NCI-H146 (cell line): ENCODE results near the gene RAB8A.

Experiments
- DNase-seq: peaks from one replicate; lab custom pipeline; 2025; lab: John Stamatoyannopoulos, UW

RAB8A gene

DNA sequence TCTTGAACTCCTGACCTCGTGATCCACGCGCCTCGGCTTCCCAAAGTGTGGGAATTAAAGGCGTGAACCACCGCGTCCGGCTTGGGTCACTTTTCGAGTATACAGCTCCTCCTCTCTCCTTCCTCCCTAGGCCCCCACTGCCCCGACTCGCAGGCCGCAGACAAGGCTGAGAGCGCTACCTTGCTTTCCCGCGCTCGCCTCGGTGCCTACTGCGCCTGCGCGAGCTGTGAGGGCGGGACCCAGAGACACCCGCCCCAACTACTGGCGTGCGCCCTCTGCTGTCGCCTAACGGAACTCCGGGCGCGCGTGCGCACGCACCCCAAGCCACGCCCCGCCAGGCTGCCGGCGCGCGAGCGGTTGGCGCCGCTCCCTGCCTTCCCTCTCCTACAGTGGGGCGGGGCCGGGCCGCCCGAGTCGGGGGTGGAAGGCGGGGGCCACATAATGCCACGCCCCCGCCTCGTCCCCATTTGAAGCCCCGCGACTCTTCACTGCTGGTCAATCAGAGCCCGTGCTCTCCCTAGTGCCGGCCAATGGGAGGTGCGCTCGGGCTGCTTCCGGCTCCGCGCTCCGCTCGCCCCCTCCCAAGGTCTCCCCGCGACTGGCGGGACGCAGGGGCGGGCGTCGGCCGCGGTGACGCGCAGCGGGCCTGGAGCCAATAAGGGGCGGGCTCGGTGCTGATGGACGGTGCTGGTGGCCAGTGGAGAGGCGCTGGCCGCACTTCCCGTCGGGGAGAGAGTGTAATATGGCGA lies at the start of gene RAB8A:
Gene RAB8A, plus strand, starts transcription at position 730 of the 749 bp plus-strand sequence. Its CDS starts 13 bp downstream, at position 743.
- DNase-seq: peak; percentile 100

DNA sequence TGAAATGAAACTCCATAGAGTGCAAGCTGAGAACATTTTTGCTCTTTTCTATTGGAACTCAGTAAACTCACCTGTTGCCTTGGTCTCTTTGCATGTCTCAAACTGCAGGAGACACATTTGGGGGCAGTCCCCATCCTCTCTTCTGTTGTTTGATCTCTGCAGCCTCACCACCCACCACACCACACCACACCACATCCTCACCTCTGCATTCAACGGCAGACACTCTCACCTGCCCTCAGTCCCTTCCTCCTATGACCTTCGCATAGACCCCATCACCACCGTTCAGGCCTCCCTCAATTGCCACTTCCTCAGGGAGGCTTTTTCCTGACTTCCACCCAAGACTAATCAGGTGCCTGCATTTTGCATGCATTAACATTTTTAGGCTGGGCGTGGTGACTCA lies 49.7 kb upstream of the RAB8A start:
- DNase-seq: no peak

DNA sequence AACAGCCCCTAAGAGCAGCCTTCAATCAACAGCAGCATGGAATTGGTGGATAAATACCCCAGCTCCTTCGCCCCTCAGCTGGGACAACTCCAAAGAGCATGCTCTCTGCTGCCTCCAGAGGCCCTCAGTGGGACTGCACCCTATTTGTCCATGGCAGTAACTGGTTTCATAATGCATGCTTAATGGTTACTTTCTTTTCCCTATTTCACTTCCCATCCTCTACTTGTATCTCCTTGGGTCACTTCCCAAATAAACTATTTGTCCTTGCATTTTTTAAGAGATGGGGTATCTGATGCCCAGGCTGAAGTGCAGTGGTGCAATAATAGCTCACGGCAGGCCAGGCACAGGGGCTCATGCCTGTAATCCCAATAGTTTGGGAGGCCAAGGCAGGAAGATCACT lies 48.9 kb upstream of the RAB8A start:
- no peak for DNase-seq

DNA sequence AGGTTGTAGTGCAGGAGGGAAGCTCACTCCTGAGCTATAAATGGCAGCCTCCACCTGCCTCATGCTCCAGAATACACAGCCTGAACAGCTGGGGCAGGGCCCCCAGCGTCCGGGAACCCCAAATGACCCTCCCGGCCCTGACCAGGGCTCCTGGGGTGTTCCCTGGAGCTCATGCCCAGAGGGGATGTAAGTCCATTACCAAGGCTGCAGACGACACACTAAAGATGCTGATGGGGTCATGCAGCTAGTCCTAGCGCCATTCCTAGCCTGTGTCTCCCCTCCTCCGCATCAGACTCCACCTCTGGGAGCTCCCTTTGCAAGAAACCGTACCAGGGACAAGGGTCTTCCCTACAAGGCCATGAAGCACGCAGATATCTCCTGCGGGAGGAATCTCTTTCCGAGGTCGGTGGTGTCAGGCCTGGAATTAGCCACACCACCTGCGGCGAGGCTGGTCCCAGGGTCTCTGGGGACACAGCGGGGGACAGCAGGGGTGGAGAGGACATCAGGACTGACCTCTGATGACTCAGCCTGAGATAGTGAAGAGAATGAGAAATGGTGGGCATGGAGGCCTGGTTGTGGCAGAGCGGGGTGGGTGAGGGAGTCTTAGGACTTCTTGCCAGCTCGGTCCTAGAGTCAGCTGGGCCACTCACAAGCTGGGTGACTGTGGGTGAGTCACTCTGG lies 47.3 kb upstream of the RAB8A start:
- DNase-seq: no peak

DNA sequence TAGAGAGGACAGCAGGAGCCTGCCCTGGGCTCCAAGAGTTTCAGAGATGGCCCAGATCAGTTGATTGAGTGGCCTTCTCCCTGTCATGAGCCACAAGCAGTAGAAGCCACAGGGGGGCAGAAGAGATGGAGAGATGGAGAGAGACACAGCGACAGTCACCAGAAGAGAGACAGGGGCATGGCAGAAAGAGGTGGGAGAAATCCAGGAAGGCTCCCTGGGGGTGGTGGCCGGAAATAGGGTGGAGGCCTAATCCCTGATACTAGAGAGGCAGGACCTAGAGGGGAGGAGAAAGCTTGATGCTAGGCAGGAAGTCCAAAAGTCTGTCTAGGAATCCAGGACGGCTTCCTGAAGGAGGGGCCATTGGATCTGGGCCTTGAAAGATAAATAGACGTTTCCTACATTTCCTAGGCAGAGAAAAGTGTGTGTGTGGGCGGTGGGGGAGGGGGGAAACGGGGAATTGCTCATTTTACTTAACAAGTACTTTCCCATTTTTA lies 45.0 kb upstream of the RAB8A start:
- DNase-seq: no peak

DNA sequence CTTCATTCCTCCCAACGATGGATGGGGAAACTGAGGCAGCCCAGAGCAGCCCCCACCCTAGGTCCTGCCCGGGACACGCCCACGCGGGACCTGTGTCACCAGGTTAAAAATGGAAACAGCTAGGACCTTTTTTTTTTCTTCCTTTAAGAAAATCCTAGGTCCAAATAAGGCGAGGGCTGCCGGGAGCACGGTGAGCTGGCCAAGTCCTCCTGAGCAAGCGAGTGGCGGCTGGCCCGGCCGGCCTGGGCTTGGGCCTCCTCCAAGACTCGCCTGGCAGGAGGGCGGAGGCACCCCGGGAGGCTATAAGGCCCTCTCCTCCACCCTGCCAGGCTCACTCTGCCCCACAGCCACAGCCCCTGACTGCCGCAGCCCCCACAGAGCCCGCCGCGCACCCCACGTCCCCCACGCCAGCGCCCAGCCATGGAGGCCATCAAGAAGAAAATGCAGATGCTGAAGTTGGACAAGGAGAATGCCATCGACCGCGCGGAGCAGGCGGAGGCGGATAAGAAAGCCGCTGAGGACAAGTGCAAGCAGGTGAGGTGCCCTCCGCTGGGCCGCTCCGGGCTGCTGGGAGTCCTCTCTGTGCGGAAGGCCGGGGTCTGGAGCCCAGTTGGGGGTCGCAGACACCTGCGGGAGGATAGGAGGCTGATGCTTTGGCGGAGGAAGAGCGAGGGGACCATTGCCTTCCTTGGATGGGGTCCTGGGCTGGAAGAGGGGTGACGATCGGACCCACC lies 44.3 kb upstream of the RAB8A start:
- DNase-seq: no peak

DNA sequence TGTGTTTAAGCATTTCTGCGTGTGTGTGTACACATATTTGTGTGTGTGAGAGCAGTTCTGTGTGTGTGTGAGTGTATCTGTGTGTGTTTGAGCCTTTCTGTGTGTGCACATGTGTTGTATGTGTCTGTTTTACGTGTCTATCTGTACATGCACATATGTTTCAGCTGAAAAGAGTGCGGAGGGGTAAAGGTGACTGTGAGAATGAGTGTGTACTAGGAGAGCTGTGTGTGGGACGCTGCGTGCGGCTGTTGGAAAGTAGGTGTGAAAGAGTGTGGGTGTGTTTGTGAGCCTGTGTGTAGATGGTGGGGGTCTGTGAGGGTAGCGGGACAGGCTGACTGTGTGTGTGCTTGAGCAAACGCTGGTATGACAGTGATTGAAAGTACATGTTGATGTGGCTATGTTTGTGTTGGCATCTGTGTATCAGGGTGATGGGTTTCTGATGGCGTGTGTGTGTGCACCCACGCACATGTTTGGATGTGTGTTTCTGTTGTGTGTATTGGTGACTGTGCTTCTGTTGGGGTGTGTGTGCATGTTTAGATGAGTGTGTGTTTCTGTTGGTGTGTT lies 42.9 kb upstream of the RAB8A start:
- DNase-seq: no peak

DNA sequence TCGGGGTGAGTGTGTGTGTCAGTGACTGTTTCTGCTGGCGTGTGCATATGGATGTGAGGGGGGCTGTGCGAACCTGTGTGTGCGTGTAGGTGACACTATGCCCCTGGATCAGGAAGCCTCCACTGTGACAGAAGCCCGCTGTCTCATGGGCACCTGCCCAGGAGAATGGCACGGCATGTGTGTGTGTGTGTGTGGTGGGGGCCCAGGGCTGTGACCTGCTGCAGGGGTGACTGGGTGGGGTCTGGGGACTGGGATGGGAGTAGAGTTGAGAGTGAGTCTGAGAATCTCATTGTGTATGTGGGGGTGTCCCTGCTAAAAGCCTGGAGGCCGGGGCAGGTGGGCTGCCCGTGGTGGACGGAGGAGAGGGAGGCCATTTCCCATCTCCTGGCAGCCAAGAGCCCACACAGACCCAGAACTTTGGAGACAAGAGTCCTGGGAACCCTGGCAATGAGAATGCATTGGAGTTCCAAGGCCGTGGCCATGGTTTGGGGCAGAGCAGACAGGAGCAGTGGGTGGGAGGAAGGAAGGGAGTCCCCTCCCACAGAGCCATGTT lies 41.8 kb upstream of the RAB8A start:
- no peak for DNase-seq

DNA sequence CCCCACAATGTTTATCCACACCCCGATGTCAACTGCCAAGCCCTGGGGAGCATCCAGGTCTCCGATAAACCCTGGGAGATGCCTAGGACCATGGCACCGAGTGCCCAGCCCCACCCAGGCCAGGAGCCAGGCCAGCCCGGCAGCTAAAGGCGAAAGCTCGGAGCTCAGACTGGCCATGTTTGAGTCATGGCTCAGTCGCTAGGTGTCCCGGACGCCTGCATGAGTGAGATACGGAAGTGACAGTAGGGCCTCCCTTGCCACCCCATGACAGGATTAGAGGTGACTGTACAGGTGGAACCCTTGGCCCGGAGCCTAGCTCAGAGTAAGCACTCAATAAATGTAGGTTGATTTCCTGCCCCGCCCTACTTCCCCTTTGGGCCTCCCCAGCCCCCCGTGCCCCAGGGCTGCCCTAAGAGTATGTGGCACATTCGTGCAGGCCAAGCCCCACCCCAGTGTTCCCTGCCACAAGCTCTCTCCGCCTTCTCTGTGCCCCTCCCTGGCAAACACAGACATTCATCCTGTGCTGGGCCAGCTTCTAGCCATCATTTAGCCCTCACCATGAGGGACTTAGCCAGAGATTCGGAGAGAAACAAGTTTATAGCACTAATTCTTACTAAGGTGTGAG lies 41.2 kb upstream of the RAB8A start:
- DNase-seq: no peak

DNA sequence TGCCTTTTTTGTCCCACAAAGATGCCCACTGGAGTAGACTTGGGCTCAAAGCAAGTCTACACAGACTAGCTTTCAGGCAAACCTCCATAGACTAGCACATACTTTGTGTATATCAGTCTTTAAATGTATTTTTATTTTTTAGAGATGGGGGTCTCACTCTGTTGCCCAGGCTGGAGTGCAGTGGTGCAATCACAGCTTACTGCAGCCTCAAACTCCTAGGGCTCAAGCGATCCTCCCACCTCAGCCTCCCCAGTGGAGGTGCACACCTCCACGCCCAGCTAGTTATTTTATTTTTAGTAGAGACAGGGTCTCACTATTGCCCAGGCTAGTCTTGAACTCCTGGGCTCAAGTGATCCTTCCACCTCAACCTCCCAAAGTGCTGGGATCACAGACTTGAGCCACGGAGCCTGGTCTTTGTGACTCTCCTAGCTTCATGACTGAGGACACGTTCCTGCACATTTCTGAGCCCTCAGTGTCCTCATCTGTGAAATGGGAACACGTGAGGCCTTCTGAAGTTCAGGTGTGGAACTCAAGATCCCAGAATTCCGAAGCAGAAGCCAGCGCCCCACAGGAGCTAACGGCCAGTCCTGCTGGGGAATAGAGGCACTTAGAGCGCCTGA lies 40.5 kb upstream of the RAB8A start:
- DNase-seq: no peak

DNA sequence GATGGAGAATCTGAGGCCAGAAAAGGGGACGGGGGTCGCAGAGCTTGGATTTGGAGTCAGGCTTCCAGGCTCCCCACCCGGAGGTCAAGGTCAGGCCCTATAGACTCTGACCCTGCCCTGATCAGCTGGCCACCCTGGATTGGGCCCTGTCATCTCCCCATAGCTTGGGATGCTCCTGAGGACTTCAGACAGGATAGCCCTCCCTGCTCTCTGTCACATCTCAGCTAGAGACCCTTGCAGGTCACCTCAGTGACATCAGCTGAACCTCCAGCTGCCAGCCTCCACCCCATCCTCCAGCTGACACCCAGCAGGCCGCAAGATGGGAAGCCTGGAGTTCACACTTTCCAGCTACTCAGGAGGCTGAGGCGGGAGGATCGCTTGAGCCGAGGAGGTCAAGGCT lies 38.2 kb upstream of the RAB8A start:
- DNase-seq: no peak

DNA sequence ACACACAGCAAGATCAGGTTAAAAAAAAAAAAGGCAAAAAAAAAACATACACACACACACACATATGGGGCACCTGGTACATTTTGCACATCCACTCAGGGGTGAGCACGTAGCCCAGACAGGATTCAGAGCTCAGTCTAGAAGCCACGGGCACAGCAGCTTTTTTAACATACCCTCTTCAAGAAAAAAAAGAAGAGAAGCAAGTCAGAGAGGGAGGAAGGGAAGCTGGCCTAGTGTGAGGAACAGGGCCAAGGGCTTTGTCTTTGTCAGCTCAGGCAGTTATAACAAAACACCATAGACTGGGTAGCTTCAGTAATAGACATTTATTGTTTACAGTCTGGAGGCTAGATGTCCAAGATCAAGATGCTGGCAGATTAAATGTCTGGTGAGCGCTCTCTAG lies 37.7 kb upstream of the RAB8A start:
- no peak for DNase-seq

DNA sequence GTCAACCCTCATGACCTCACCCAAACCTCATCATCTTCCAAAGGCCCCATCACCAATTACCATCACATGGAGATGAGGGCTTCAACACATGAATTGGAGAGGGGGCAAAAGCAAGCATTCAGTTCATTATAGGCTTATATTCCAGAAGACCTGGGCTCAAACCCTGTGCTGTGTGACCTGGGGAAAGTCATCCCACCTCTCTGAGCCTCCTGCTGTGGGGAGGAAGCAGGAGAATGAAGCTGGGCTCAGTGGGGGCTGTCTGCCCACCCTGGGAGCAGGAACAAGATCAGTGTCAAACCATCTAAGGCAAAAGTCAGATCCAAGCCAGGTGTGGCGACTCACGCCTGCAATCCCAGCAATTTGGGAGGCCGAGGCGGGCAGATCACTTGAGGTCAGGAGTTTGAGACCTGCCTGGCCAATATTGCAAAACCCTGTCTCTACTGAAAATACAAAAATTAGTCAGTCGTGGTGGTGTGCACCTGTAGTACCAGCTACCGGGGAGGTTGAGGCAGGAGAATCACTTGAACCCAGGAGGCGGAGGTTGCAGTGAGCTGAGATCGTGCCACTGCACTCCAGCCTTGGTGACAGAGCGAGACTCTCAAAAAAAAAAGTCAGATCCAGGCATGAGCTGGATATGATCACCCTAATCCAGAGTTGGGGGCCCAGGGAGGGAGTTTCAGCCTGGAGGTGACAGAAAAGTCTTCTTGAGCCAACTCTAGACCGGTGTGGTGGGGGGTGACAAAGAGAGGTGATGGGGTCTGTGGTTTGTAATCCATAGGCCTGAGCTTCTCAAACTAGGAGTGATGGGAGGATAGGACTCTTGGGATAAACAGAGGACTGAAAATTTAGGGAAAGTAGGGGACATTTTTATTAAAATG lies 37.0 kb upstream of the RAB8A start:
- DNase-seq: no peak

DNA sequence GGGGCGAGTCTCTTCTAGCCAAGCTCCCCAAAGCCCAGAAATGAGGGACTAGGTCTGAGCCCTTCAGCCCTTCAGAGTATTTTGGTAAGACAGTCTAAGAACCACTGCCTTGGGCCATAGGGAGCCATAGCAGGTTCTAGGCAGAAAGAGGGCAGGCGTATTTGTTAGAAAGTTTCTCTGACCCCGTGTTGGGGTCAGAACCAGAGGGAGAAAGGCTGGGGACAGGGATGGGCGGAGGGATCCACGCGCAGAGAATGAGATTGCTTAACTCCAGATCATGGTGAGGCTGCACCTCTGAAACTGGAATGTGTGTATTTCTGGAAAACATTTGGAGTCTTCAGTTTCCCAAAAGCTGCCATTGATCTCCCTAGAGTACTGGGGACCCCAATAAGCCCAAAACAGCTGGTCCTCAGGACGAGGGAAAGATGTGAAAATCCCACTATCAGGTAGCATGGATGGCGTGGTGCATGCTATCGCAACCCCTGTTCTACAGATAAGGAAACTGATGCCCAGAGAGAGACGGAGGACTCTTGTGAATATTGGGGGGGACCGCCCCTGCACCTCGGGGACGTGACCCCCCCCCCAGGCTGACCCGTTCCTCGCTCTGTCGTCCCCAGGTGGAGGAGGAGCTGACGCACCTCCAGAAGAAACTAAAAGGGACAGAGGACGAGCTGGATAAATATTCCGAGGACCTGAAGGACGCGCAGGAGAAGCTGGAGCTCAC lies 36.1 kb upstream of the RAB8A start:
- no peak for DNase-seq

DNA sequence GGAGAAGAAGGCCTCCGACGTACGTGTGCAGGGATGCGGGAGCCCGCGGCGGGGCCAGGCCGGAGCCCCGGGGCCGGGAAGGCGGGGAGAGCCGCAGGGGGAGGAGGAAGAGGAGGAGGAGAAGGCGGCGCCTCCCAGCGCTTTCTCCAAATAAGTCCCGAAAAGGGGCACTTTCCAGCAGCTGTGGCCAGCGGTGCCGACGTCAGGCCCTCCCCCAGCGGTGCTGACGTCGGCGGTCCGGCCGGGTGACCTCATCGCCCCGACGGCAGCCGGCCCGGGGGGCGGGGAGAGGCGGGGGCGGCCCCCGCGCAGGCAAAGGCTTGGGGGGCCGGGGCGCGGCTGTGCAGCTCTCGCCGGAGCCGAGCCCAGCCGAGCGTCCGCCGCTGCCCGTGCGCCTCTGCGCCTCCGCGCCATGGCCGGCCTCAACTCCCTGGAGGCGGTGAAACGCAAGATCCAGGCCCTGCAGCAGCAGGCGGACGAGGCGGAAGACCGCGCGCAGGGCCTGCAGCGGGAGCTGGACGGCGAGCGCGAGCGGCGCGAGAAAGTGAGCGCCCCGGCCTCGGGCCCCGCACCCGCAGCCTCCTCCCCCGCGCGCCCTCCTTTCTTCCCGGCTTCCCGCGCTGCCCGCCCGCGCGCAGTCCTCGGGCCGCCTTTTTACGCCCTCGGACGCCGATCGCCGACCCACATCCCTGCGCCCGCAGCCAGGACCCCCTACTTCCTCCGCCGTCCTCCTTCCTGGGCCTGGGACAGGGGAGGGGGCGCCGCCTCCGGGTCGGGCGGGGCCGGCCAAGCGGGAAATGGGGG lies 35.3 kb upstream of the RAB8A start, which contains the start of gene TPM4:
Gene TPM4, plus strand, starts transcription at position 342 of the 804 bp plus-strand sequence. Its CDS starts 71 bp downstream, at position 413.
- DNase-seq: peak; percentile 81

DNA sequence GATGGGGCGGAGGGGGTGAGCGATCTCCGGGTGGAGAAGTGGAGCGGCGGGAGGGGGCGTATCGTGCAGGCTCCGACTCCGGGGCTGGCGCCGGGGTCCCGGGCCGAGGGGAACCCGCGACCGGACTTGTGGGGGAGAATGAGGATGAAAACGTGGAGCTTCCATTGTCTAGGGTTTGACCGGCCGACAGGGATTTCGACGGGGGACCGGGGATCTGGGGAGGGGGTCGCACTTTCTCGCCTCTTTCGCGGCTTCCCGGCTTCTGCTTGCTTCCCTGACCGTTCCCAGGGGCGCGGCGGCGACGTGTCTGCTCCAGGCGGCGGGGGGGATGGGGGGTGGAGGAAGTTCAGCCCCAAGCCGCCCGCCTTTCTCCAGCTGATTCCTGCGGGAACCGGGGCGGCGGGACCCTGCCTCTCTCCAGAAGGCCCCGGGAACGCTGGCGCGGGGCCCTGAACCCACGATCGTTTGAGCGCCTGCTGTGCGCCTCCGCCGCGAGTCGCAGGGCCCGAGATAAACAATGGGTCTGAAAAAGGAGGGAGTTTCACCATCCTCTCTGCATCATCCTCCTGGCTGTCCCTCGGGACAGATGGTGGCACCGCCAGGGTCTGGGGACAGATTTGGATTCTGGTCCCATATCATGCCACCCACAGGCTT lies 34.6 kb upstream of the RAB8A start:
- DNase-seq: peak; percentile 56

DNA sequence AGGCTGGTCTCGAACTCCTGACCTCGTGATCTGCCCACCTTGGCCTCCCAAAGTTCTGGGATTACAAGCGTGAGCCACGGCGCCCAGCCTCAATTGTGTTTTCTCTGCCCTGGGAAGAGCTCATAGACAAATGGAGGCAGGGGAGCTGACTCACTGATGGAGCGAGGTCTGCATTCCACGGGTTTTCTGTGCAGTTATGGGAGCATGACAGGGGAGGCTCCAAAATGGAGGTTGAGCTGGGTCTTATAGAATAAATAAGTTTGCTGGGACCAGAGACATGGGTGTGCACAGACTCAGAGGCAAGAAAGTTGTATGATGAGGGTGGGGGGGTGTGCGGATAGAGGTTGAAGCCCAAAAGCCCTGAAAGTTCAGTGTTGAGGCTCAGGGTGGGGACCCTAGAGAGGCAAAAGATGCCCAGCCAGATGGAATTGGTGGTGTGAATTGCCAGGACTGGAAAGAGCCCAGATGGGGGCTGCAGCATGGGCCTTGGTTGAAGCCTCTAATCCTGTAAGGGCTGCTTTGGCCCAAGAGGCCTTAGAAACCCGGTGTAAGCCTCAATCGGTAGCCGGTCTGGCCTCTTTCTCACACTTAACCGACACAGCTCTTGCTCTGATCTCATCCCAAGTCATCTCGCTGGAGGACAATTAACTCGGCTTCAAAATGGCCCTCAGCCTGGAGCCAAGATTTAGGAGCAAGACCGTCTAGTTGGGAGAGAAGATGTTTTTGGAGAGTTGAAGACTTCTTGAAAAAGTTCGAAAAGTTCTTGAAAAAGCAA lies 33.5 kb upstream of the RAB8A start:
- no peak for DNase-seq
